HEK293 (cell line): ENCODE measurements around the gene ABR.

Experiments
- CTCF ChIP-seq: fragments of 450-650 bp; formaldehyde crosslinking; IDR thresholded peaks from 2 replicates; pipeline ENCODE4 v1.5.1; 2016; ENCODE audit warnings: missing biosample characterization, missing genetic modification characterization
- ZBTB6 ChIP-seq: fragments of 450-650 bp; formaldehyde crosslinking; IDR thresholded peaks from 2 replicates; pipeline ENCODE4 v1.5.1; 2017; ENCODE audit warnings: missing biosample characterization, missing genetic modification characterization
- ZNF132 ChIP-seq: fragments of 450-650 bp; formaldehyde crosslinking; IDR thresholded peaks from 2 replicates; pipeline ENCODE4 v1.5.1; 2017; ENCODE audit warnings: missing biosample characterization, missing genetic modification characterization, borderline replicate concordance
- ZNF449 ChIP-seq: fragments of 450-650 bp; formaldehyde crosslinking; IDR thresholded peaks from 2 replicates; pipeline ENCODE4 v1.5.1; 2017; ENCODE audit warnings: missing biosample characterization, mild to moderate bottlenecking, missing genetic modification characterization, moderate library complexity
- ZNF514 ChIP-seq: fragments of 450-650 bp; formaldehyde crosslinking; IDR thresholded peaks from 2 replicates; pipeline ENCODE4 v1.5.1; 2016; ENCODE audit warnings: missing biosample characterization, missing genetic modification characterization
- ZNF610 ChIP-seq: fragments of 450-650 bp; formaldehyde crosslinking; IDR thresholded peaks from 2 replicates; pipeline ENCODE4 v1.5.1; 2016; ENCODE audit warnings: missing biosample characterization, missing genetic modification characterization, borderline replicate concordance
- ZXDB ChIP-seq: fragments of 450-650 bp; formaldehyde crosslinking; IDR thresholded peaks from 2 replicates; pipeline ENCODE4 v1.5.1; 2016; ENCODE audit warnings: missing biosample characterization, missing genetic modification characterization

GRCh38 chr17:1201132-1201702, 21.4 kb upstream of the ABR start:
- TF ChIP-seq ZNF514 (tag by site-specific recombination), result no peak
- TF ChIP-seq ZNF610 (tag by site-specific recombination), result no peak
- TF ChIP-seq ZBTB6 (tag by site-specific recombination), result no peak
- no peak for TF ChIP-seq CTCF (tag by site-specific recombination)
- TF ChIP-seq ZNF132 (tag by site-specific recombination), result no peak
- no peak for TF ChIP-seq ZXDB (tag by site-specific recombination)
- no peak for TF ChIP-seq ZNF449
